SJCRH30 (cell line): ENCODE results near the gene CEP19. TPM values are rescaled to one million over a fixed set of nuclear protein-coding genes. Genes with fewer than 3 reads are reported as not detected.

Experiments
- DNase-seq, 2 experiments: peaks; one replicate each; pipeline ENCODE4 v3.0.0-alpha.2; 2015 to 2020
- H3K27ac ChIP-seq: fragments of 250-450 bp; sonication (Bioruptor Pico); 2 replicates; pipeline ENCODE4 v1.5.1; 2020; ENCODE audit warnings: mild to moderate bottlenecking, moderate library complexity
- H3K27me3 ChIP-seq: fragments of 250-450 bp; sonication (Bioruptor Pico); 2 replicates; pipeline ENCODE4 v1.5.1; 2020; ENCODE audit warnings: mild to moderate bottlenecking, moderate library complexity
- H3K36me3 ChIP-seq: fragments of 250-450 bp; sonication (Bioruptor Pico); 2 replicates; pipeline ENCODE4 v1.5.1; 2020; ENCODE audit warnings: mild to moderate bottlenecking, moderate library complexity
- H3K4me1 ChIP-seq: fragments of 250-450 bp; sonication (Bioruptor Pico); 2 replicates; pipeline ENCODE4 v1.5.1; 2020; ENCODE audit warnings: mild to moderate bottlenecking, moderate library complexity
- H3K4me3 ChIP-seq: fragments of 250-450 bp; sonication (Bioruptor Pico); 2 replicates; pipeline ENCODE4 v1.5.1; 2020; ENCODE audit warnings: mild to moderate bottlenecking, moderate library complexity
- H3K9me3 ChIP-seq: fragments of 250-450 bp; sonication (Bioruptor Pico); replicated peaks from 2 replicates; pipeline ENCODE4 v1.5.1; 2020; ENCODE audit warnings: mild to moderate bottlenecking, moderate library complexity
- total RNA-seq: library from RNA; depleted of rRNA; stranded (reverse); fragments of >200 nt; shearing (Covaris generic); gene quantifications from 2 replicates; pipeline ENCODE4 v1.2.3, GENCODE V29; 2014; rRNA removed

CEP19 gene
- total RNA-seq, 1 experiment from 2014 or later = 2.7 TPM

DNA sequence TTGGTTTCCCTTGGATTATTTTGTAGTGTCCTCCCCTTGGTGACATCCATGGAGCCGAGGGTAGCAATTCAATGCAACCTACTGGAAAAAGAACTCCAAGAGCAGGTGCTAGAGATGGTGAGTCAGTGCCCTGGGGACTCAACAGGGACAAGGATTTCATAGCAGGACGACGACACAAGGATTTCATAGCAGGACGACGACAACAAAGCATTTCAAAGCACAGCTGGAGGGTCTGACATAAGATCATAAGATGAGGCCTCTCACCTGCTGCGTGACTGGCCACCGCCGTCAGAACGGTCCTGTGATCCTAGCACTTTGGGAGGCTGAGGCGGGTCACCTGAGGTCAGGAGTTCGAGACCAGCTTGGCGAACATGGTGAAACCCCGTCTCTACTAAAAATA, 50.0 kb downstream of the CEP19 start:
- Histone ChIP-seq H3K27me3 (no peaks in the 10 kb centered on the region), H3K27ac (no peak overlapping the region), H3K9me3 (no peaks in the 10 kb centered on the region), H3K36me3 (no peaks in the 10 kb centered on the region), H3K4me3 (no peak overlapping the region), H3K4me1 (peaks cover 22% of the 10 kb centered on the region)
- DNase-seq = peak; percentile 42 to 72

DNA sequence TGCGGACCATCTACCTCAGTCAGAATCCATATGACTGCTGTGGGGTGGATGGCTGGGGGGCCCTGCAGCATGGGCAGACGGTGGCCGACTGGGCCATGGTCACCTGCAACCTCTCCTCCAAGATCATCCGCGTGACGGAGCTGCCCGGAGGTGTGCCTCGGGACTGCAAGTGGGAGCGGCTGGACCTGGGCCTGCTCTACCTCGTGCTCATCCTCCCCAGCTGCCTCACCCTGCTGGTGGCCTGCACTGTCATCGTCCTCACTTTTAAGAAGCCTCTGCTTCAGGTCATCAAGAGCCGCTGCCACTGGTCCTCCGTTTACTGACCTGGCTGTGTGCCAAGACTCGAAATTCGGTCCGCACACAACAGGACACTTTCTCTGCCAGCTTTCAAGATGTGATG, 50.6 kb downstream of the CEP19 start:
- no peak overlapping the region for H3K4me3 ChIP-seq
- no peaks in the 10 kb centered on the region for H3K36me3 ChIP-seq
- no peaks in the 10 kb centered on the region for H3K9me3 ChIP-seq
- H3K4me1 ChIP-seq = peaks cover 16% of the 10 kb centered on the region
- peak in 1 of 2 experiments; percentile 46 for DNase-seq
- no peak overlapping the region for H3K27ac ChIP-seq
- H3K27me3 ChIP-seq = no peaks in the 10 kb centered on the region

DNA sequence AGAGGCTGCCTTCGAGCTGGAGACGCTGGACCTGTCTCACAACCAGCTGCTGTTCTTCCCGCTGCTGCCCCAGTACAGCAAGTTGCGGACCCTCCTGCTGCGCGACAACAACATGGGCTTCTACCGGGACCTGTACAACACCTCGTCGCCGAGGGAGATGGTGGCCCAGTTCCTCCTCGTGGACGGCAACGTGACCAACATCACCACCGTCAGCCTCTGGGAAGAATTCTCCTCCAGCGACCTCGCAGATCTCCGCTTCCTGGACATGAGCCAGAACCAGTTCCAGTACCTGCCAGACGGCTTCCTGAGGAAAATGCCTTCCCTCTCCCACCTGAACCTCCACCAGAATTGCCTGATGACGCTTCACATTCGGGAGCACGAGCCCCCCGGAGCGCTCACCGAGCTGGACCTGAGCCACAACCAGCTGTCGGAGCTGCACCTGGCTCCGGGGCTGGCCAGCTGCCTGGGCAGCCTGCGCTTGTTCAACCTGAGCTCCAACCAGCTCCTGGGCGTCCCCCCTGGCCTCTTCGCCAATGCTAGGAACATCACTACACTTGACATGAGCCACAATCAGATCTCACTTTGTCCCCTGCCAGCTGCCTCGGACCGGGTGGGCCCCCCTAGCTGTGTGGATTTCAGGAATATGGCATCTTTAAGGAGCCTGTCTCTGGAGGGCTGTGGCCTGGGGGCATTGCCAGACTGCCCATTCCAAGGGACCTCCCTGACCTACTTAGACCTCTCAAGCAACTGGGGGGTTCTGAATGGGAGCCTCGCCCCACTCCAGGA, 51.5 kb downstream of the CEP19 start:
- no peak for DNase-seq
- H3K36me3 ChIP-seq = no peaks in the 10 kb centered on the region

DNA sequence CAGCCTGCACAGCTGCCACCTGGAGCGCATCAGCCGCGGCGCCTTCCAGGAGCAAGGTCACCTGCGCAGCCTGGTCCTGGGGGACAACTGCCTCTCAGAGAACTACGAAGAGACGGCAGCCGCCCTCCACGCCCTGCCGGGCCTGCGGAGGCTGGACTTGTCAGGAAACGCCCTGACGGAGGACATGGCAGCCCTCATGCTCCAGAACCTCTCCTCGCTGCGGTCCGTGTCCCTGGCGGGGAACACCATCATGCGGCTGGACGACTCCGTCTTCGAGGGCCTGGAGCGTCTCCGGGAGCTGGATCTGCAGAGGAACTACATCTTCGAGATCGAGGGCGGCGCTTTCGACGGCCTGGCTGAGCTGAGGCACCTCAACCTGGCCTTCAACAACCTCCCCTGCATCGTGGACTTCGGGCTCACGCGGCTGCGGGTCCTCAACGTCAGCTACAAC, 52.1 kb downstream of the CEP19 start:
- H3K27me3 ChIP-seq = no peaks in the 10 kb centered on the region
- DNase-seq = no peak
- H3K27ac ChIP-seq = no peak overlapping the region
- no peaks in the 10 kb centered on the region for H3K9me3 ChIP-seq
- no peak overlapping the region for H3K4me3 ChIP-seq
- H3K36me3 ChIP-seq = no peaks in the 10 kb centered on the region
- peaks cover 9% of the 10 kb centered on the region for H3K4me1 ChIP-seq

More for the DNA sequence above, 51.5 kb downstream of the CEP19 start:
- no peak overlapping the region for H3K27ac ChIP-seq
- H3K4me3 ChIP-seq = no peak overlapping the region
- H3K27me3 ChIP-seq = no peaks in the 10 kb centered on the region
- peaks cover 12% of the 10 kb centered on the region for H3K4me1 ChIP-seq
- H3K9me3 ChIP-seq = no peaks in the 10 kb centered on the region

Other genes starting within 250 kb of the CEP19 start
- gene RNF168, start 208.5 kb downstream of the CEP19 start, total RNA-seq = 26.0 and 30.0 TPM in 2 replicates
- gene SMCO1, start 196.9 kb downstream of the CEP19 start, total RNA-seq = not detected in 2 replicates
- 10.3 and 12.8 TPM in 2 replicates for gene WDR53, start 143.7 kb downstream of the CEP19 start, total RNA-seq
- gene FBXO45, start 143.6 kb downstream of the CEP19 start, total RNA-seq = 29.3 and 32.3 TPM in 2 replicates
- gene NRROS, start 72.6 kb downstream of the CEP19 start, total RNA-seq = not detected in 2 replicates
- 34.7 and 47.1 TPM in 2 replicates for gene PIGX, start 127 bp upstream of the CEP19 start, total RNA-seq
- 49.1 and 51.3 TPM in 2 replicates for gene PAK2, start 27.6 kb upstream of the CEP19 start, total RNA-seq
- gene SENP5, start 155.7 kb upstream of the CEP19 start, total RNA-seq = 45.4 and 54.0 TPM in 2 replicates
- gene NCBP2, start 230.3 kb upstream of the CEP19 start, total RNA-seq = 102 TPM in 2 replicates